ENCODE measurements around the gene DRC7. TPM values are rescaled to one million over a fixed set of nuclear protein-coding genes. Genes with fewer than 3 reads are reported as not detected.

The DRC7 gene
- total RNA-seq, 1 experiment from 2014 or later: not detected

GRCh38 chr16:57759541-57760356, 65.1 kb downstream of the DRC7 start:
- H3K27me3 Mint-ChIP-seq (ENCODE audit: insufficient read depth, unreplicated experiment): no peaks in the 10 kb centered on the region
- H3K4me1 Mint-ChIP-seq (ENCODE audit: insufficient read depth, unreplicated experiment): peaks cover 9% of the 10 kb centered on the region
- H3K9me3 Mint-ChIP-seq (ENCODE audit: unreplicated experiment): no peaks in the 10 kb centered on the region
- DNase-seq (ENCODE audit: unreplicated experiment): no peak
- intact Hi-C loops (cut with micrococcal nuclease): loop anchor here (5.0 kb wide), 1 partner anchor 43 kb away; the partner anchor contains the start of gene KIFC3
- H3K4me3 Mint-ChIP-seq (ENCODE audit: unreplicated experiment): no peak overlapping the region
- no peak for TF ChIP-seq CTCF (IDR thresholded peaks at IDR 0.05; ENCODE audit: unreplicated experiment)
- POLR2A ChIA-PET: no interaction called here
- CTCF ChIA-PET: interaction anchor here (0.6 to 7.9 kb wide), 4 partner anchors 53 to 175 kb away, joined by 3 to 109 read pairs (median 3); no protein-coding TSS in a partner anchor
- no peak overlapping the region for H3K27ac Mint-ChIP-seq (ENCODE audit: low read depth, unreplicated experiment)
- BruUV-seq (replicated peaks): no TSS peak
- H3K36me3 Mint-ChIP-seq (ENCODE audit: insufficient read depth, unreplicated experiment): peaks cover 20% of the 10 kb centered on the region

GRCh38 chr16:57760357-57761160, 66.0 kb downstream of the DRC7 start:
- DNase-seq (ENCODE audit: unreplicated experiment): no peak
- intact Hi-C loops (cut with micrococcal nuclease): no loop called here
- ChIA-PET POLR2A (interaction anchor here (0.7 kb wide), 1 partner anchor 29 kb away, joined by 3 read pairs; no protein-coding TSS in a partner anchor), CTCF (interaction anchor here (0.6 to 7.9 kb wide), 2 partner anchors 87 to 102 kb away, joined by 3 to 109 read pairs; no protein-coding TSS in a partner anchor)
- Mint-ChIP-seq H3K36me3 (ENCODE audit: insufficient read depth, unreplicated experiment) (peaks cover 23% of the 10 kb centered on the region), H3K4me1 (ENCODE audit: insufficient read depth, unreplicated experiment) (peaks cover 10% of the 10 kb centered on the region), H3K27ac (ENCODE audit: low read depth, unreplicated experiment) (no peak overlapping the region), H3K9me3 (ENCODE audit: unreplicated experiment) (no peaks in the 10 kb centered on the region), H3K27me3 (ENCODE audit: insufficient read depth, unreplicated experiment) (no peaks in the 10 kb centered on the region), H3K4me3 (ENCODE audit: unreplicated experiment) (no peak overlapping the region)
- TF ChIP-seq CTCF (IDR thresholded peaks at IDR 0.05; ENCODE audit: unreplicated experiment): no peak
- no TSS peak for BruUV-seq (replicated peaks)

GRCh38 chr16:57761301-57761700, 66.7 kb downstream of the DRC7 start:
- Mint-ChIP-seq H3K27me3 (ENCODE audit: insufficient read depth, unreplicated experiment) (no peaks in the 10 kb centered on the region), H3K4me3 (ENCODE audit: unreplicated experiment) (no peak overlapping the region), H3K4me1 (ENCODE audit: insufficient read depth, unreplicated experiment) (peaks cover 10% of the 10 kb centered on the region), H3K9me3 (ENCODE audit: unreplicated experiment) (no peaks in the 10 kb centered on the region), H3K36me3 (ENCODE audit: insufficient read depth, unreplicated experiment) (peaks cover 19% of the 10 kb centered on the region), H3K27ac (ENCODE audit: low read depth, unreplicated experiment) (no peak overlapping the region)
- no peak for TF ChIP-seq CTCF (IDR thresholded peaks at IDR 0.05; ENCODE audit: unreplicated experiment)
- ChIA-PET POLR2A (interaction anchor here (0.6 to 0.7 kb wide), 2 partner anchors 28 to 274 kb away, joined by 3 read pairs; no protein-coding TSS in a partner anchor), CTCF (interaction anchor here (0.6 to 1.0 kb wide), 2 partner anchors 186 to 850 kb away, joined by 3 to 4 read pairs; no protein-coding TSS in a partner anchor)
- no TSS peak for BruUV-seq (replicated peaks)
- intact Hi-C loops (cut with micrococcal nuclease): no loop called here
- DNase-seq (ENCODE audit: unreplicated experiment): no peak

- H3K27ac Mint-ChIP-seq (ENCODE audit: low read depth, unreplicated experiment): no peak overlapping the region
- DNase-seq (ENCODE audit: unreplicated experiment): no peak
- BruUV-seq (replicated peaks): no TSS peak
Observed at GRCh38 chr16:57761957-57762356, 67.4 kb downstream of the DRC7 start.

More at GRCh38 chr16:57761957-57762356, 67.4 kb downstream of the DRC7 start:
- POLR2A ChIA-PET: interaction anchor here (0.6 kb wide), 2 partner anchors 26 to 275 kb away, joined by 3 read pairs; partner anchors contain the start of gene KATNB1
- TF ChIP-seq CTCF (IDR thresholded peaks at IDR 0.05; ENCODE audit: unreplicated experiment): no peak
- no peaks in the 10 kb centered on the region for H3K27me3 Mint-ChIP-seq (ENCODE audit: insufficient read depth, unreplicated experiment)
- H3K9me3 Mint-ChIP-seq (ENCODE audit: unreplicated experiment): no peaks in the 10 kb centered on the region
- peaks cover 10% of the 10 kb centered on the region for H3K4me1 Mint-ChIP-seq (ENCODE audit: insufficient read depth, unreplicated experiment)
- CTCF ChIA-PET: interaction anchor here (0.6 to 1.0 kb wide), 3 partner anchors 90 to 851 kb away, joined by 3 to 4 read pairs (median 3); no protein-coding TSS in a partner anchor
- no peak overlapping the region for H3K4me3 Mint-ChIP-seq (ENCODE audit: unreplicated experiment)
- intact Hi-C loops (cut with micrococcal nuclease): no loop called here
- H3K36me3 Mint-ChIP-seq (ENCODE audit: insufficient read depth, unreplicated experiment): peaks cover 18% of the 10 kb centered on the region

Data from MCF 10A (cell line).